Raji (cell line): Measurements from ENCODE around the gene PDE9A.

Source experiments
- POLR2A ChIP-seq: IDR thresholded peaks from 2 replicates; pipeline ENCODE4 v1.6.1; 2011; ENCODE audit warnings: low read depth, low read length, control low read depth; ENCODE audit not compliant: insufficient read depth

The PDE9A gene

DNA sequence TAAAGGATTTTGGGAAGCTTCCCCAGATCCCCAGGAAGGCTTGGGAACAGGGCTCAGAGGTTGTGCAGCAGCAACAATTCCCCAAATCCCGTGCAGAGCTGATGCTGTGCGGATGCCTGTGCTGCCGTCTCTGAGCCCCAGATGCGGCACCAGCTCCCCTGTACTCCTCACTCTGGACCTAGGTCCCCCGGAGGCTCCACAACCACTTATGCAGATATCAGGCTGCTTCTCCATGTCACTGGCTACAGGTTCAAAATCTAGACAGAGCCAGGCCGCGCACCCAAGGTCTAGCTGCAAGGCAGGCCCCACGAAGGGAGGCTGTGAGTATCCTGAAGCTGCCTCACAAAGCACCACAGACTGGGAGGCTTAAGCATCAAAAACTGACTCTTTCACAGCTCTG is 81.6 kb downstream of the PDE9A start:
- TF ChIP-seq POLR2A: no peak

- no peak for TF ChIP-seq POLR2A
These were observed 82.5 kb downstream of the PDE9A start for GRCh38 chr21:42735944-42736343.

- no peak for TF ChIP-seq POLR2A
These were observed 83.4 kb downstream of the PDE9A start for GRCh38 chr21:42736646-42737350.

DNA sequence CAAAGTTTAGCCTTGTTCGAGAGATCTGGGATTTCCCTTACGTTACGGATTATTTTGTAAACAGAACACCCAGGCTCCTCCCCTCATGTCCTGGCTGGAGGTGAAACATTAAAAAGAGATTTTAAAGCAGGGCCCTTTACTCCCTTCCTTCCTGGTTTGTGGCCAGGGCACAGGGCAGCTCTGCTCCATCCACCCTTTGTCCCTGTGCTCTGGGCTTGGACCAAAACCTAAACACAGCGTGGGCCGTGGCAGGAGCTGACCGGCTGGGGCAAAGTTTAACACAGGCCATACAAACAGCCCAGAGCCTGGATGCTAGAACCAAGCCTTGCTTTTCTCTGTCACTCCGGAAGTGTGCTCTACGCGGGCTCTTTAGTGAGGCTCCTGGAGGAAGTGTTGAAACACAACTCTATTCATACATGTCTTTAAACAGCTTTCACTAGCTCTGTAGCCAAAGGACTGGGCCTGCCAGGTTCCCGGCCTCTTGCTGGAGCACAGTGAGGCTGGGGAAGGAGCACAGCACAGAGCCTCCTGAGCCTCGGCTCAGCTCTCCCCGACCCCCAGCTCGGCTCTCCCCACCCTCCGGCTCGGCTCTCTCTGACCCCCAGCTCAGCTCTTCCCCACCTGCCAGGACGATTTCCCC is 84.7 kb downstream of the PDE9A start:
- no peak for TF ChIP-seq POLR2A

GRCh38 chr21:42739061-42739931 is 85.9 kb downstream of the PDE9A start:
- no peak for TF ChIP-seq POLR2A

- no peak for TF ChIP-seq POLR2A
These were observed 87.0 kb downstream of the PDE9A start for GRCh38 chr21:42740405-42740909.

GRCh38 chr21:42741066-42741465 is 87.6 kb downstream of the PDE9A start:
- no peak for TF ChIP-seq POLR2A

- TF ChIP-seq POLR2A: no peak
These were observed 91.4 kb downstream of the PDE9A start for GRCh38 chr21:42744520-42745445.

DNA sequence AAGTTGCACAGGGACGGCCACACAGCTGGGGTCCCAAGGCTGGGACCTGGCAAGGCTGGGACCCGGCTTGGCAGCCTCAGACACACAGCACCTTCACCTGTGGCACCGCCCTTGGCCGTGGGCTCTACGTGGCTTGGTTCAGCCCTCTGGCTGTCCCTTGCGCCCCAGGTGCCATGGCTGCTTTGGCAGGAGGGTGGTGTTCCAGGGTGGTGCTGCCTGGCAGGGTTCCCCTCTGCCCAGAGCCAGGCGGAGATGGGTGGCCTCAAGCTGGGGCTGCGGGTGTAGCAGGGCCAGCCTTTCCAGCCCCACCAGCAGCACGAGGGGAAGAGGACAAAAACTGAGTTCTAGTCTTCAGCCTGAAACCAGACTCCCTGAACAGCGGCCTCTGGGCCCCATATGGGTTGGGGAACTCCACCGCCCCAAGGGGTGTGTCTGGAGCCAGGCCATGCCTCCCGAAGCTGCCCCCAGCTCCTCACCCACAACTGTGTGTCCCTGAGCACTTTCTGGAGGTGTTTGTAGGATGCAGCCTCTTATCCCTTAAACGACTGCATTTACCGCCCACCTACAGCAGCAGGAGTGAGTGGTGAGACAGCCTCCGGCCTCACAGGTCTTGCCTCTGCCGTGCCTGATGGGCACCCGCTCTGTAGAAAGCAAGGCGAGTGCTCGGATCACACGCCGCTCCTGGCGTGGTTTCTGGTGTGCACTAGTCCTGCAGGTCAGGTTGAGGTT is 92.3 kb downstream of the PDE9A start:
- no peak for TF ChIP-seq POLR2A

GRCh38 chr21:42746240-42746592 is 92.8 kb downstream of the PDE9A start:
- no peak for TF ChIP-seq POLR2A

- TF ChIP-seq POLR2A: no peak
These were observed 93.3 kb downstream of the PDE9A start for GRCh38 chr21:42746593-42747275.

DNA sequence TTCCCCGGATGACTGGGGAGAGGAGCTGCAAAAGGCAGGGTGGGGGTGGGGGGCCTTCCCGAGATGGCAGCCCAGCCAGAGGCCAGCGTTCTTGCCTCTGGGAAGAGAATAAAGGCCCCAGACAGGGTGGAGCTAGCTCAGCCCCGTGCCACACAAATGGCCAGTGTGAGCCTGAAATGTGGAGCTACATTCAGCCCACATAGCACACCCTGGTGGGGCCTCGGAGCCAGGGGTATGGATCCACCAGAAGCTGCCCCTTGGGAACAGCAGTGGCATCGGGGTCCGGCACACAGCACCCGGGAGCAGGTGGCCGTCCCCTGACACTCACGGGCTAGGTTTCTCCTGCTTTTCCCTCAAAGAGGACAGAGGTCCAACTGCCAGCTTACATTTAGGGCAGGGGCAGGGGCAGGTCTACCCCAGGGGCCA is 93.9 kb downstream of the PDE9A start:
- no peak for TF ChIP-seq POLR2A

DNA sequence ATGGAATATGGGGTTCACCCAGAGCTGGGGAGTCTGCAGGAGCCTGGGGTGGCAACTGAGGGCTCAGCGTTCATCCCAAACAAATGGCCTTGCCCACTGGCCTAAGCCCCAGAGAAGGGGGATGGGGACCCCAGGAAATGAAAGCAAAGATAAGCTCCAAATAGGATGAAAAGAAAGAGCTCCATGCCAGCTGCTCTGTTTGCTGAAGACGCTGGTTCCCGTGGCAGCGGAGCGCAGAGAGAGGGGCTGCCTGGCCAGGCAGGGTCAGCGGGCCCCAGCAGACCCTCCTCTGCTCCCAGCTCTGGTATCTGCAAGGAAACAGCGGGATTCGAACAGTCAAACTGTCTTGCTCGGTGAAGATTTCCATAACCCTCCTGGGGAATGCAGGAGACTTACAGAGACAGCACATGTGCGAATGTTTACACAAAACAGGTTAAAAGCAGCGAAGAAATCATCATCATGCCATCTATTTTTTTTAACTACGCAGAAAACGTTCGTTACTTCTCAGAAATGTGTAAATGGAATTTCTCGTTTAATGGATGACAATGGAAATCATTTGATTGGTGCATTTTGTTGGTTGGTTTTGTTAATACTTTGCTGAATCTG is 94.4 kb downstream of the PDE9A start:
- TF ChIP-seq POLR2A: no peak
